Astrocyte of the spinal cord (primary cell): ENCODE results near the gene CPEB4.

Experiments
- DNase-seq: peaks from one replicate; pipeline ENCODE4 v3.0.0; 2011; ENCODE audit warnings: low read depth, low spot score
- H3K4me3 ChIP-seq: 2 replicates; pipeline ENCODE4 v1.5.1; 2011; ENCODE audit warnings: low read depth, mild to moderate bottlenecking, low read length, moderate library complexity
- in situ Hi-C: cut with HindIII; loops from 2 replicates; pipeline ENCODE4 v1.10.0; 2017; ENCODE audit warnings: low sequenced_read_pairs
- TF ChIP-seq, protein P1 (sequence below): IDR thresholded peaks from 2 replicates; pipeline ENCODE4 v1.5.1; 2012; ENCODE audit warnings: low read depth, mild to moderate bottlenecking, low read length, inconsistent platforms

CPEB4 gene

DNA sequence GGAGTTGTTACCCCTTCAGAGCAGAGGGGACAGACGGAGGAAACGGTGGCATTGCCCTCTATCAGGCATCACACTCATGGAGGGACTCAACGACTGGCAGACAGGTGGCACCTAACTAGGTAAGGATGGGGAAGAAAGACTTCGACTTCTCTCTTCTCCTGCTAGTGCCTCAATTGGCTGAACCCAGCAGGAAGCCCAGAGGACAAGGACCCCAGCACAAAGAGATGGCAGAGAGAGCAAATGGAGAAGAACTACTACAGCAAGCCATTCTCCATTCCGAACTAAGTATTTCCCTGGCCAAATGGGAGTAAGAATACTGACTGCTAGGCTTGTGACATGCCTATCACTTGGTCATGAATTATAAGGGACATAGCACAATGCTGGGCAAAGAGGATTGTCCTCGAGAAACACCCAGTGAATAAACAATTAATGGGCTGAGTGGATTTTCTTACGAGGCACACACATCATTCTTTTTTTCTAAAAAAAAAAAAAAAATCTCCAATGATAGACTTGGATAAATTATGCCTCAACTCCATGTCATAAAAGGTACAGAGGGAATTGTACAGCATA is 35.3 kb upstream of the CPEB4 start:
- no peak for DNase-seq
- H3K4me3 ChIP-seq, result no peak overlapping the region
- in situ Hi-C loops, result no loop called here
- TF ChIP-seq, protein P1, sequence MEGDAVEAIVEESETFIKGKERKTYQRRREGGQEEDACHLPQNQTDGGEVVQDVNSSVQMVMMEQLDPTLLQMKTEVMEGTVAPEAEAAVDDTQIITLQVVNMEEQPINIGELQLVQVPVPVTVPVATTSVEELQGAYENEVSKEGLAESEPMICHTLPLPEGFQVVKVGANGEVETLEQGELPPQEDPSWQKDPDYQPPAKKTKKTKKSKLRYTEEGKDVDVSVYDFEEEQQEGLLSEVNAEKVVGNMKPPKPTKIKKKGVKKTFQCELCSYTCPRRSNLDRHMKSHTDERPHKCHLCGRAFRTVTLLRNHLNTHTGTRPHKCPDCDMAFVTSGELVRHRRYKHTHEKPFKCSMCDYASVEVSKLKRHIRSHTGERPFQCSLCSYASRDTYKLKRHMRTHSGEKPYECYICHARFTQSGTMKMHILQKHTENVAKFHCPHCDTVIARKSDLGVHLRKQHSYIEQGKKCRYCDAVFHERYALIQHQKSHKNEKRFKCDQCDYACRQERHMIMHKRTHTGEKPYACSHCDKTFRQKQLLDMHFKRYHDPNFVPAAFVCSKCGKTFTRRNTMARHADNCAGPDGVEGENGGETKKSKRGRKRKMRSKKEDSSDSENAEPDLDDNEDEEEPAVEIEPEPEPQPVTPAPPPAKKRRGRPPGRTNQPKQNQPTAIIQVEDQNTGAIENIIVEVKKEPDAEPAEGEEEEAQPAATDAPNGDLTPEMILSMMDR, result no peak

DNA sequence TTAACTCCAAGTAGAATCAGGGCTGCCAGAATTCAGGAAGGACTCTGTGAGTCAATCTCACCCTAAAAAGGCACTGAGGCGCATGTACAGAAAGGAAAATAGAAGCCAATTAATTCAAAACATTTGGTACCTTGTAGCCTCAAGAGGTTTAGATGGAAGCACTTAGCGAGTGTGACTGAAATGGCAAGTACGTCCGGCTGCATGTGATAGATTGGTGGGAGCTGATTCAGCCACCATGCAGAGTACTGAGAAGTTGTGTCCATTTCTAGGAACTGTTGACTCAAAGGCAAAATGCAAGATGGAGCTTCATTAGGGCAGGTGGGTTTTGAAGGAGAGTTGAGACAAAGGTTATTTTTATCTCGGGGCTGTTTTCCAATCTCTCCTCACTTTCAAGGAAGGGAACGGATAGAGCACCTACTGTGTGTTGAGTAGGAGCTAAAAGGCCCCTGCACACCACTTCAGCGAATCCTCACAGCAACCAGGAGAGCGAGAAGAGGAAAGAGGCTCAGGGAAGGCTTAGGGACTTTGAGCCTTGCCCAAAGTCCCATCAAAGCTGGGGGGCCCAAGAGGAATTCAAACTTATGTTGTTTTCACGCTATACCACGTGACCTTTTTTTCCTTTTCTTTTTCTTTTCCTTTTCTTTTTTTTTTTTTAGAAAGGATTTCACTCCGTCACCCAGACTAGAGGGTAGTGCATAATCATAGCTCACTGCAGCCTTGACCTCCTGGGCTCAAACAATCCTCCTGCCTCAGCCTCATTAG is 34.6 kb upstream of the CPEB4 start:
- TF ChIP-seq, protein P1, result no peak
- H3K4me3 ChIP-seq, result no peak overlapping the region
- in situ Hi-C loops, result no loop called here
- no peak for DNase-seq

DNA sequence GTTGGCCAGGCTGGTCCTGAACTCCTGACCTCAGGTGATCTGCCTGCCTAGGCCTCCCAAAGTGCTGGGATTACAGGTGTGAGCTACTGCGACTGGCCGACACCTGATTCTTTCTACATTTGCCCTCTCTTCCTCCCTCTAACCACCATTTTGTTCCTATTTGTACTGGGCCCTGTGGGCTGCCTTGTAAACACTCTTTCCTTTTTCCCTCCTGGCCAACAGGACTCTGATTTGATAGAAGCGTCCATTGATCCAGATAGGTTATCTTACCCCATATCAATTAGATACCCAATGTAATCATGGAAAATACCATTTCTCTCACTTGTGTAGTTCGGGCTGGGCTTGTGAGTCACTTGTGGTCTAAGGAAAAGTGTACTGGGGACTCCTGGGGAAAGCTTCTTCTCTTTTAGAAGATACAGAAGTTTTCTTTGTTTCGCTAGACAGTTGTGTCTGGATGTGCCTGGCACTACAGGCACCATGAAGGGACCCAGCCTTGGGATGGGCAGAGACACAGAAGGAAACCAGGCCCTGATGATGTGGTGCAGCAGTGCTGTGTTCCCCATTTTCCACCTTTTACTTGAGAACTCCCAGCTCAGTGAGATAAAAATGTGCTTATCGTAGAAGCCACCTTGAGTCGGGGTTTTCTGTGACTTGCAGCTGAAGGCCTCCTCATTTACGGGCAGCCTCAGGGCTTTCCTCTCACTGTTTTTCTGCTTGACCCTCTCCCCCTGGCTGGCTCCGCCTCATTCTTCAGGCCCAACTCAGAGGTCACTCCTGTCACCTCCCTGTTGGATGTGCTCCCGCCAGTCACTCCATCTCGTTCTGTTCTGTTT is 32.8 kb upstream of the CPEB4 start:
- no peak overlapping the region for H3K4me3 ChIP-seq
- no peak for DNase-seq
- in situ Hi-C loops, result no loop called here
- TF ChIP-seq, protein P1, result no peak

DNA sequence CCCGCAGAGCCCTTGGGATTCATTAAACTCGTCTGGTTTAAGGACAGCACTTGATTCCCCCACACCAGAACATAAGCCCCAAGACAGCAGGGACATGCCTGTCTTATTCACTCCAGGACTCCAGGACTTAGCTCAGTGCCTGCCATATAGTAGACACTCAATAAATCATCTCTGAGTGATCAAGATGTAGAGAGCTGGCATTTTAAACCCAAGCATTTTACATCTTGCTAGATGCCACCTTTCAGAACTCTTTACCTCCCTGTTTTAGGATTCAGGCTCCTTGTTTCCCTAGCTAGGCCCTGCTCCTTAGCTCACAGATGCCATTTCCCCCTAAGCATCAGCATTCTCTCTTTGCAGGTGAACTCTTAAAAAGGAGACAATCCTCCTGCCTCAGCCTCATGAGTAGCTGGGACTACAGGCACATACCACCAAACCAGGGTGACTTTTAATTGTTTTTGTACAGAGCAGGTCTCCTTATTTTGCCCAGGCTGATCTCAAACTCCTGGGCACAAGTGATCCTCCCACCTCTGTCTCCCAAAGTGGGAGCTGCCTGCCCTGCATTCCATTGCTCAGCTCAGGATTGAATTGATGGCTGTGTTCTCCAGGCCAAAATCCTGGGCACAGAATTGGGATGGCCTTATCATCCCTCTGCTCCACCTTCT is 32.0 kb upstream of the CPEB4 start:
- in situ Hi-C loops, result no loop called here
- TF ChIP-seq, protein P1, result no peak
- no peak for DNase-seq
- no peak overlapping the region for H3K4me3 ChIP-seq

DNA sequence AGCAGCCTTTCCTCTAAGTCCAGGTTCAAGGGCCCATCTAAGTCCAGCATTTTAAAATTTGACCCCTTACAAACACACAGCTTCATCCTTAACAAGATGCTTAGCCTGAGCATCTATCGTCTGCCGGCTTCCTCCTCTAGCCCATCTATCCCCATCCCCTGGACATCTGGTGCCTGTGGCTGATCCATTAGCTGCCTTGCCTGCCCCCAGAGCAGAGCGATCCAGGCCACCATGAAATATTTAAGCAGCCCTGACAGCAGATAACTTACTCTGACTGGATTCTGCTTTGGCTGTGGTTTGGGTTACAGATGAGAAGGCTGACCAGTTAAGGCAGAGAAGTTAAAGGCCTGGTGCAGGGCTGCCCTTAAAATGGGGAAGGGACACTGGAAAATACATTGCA is 30.9 kb upstream of the CPEB4 start:
- in situ Hi-C loops, result no loop called here
- no peak overlapping the region for H3K4me3 ChIP-seq

More for the DNA sequence above, 30.9 kb upstream of the CPEB4 start:
- no peak for DNase-seq
- TF ChIP-seq, protein P1, result no peak
